GM12891 (cell line): ENCODE measurements around the gene ELK1.

ENCODE experiments used
- PAX5 ChIP-seq: IDR thresholded peaks from 2 replicates; pipeline ENCODE4 v1.6.1; 2011; ENCODE audit warnings: low read length, moderate library complexity, mild to moderate bottlenecking; ENCODE audit not compliant: insufficient read depth, severe bottlenecking
- POLR2A ChIP-seq: IDR thresholded peaks from 2 replicates; pipeline ENCODE4 v1.6.1; 2011; ENCODE audit warnings: low read depth, low read length, control low read depth
- POLR2AphosphoS5 ChIP-seq: IDR thresholded peaks from 2 replicates; pipeline ENCODE4 v1.6.1; 2011; ENCODE audit warnings: low read depth, low read length, control low read depth
- SPI1 ChIP-seq: IDR thresholded peaks from 2 replicates; pipeline ENCODE4 v1.6.1; 2011; ENCODE audit warnings: low read depth, low read length, control low read depth
- TAF1 ChIP-seq: IDR thresholded peaks from 2 replicates; pipeline ENCODE4 v1.6.1; 2011; ENCODE audit warnings: low read depth, low read length, control low read depth

DNA sequence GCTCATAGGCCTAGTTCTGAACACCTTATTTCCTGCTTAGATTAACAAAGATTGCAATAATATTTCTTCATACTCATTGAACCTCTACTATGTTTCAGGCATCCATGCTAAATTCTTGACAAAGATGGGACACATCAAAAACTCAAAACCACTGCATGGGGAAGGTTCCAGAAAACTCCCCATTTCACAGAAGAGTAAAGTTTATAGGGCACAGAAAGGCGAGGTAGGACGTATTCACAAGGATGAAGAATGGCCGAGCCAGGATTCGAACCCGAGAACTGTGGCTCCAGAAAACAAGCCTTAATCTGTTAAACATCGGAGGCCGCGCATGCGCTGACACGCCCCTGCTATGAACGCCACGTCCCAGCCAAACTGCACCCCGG is 7.9 kb upstream of the ELK1 start:
- no peak for TF ChIP-seq POLR2A
- TF ChIP-seq SPI1 = no peak
- TF ChIP-seq POLR2AphosphoS5 = no peak
- TF ChIP-seq TAF1 = no peak
- no peak for TF ChIP-seq PAX5
